Neural progenitor cell (in vitro differentiated cells): Measurements from ENCODE around the gene OR8B8. TPM values are rescaled to one million over a fixed set of nuclear protein-coding genes. Genes with fewer than 3 reads are reported as not detected.

Source experiments
- DNase-seq: peaks from one replicate; pipeline ENCODE4 v3.0.0-alpha.2; 2016; ENCODE audit warnings: low spot score
- H2AFZ ChIP-seq: fragments of 200-600 bp; sonication (generic); replicated peaks from 2 replicates; pipeline ENCODE4 v1.6.1; 2016; ENCODE audit warnings: antibody characterized with exemption
- H3F3A ChIP-seq: fragments of 200-600 bp; sonication (generic); 2 replicates; pipeline ENCODE4 v1.6.1; 2016; ENCODE audit warnings: antibody characterized with exemption, low read depth
- H3K27ac ChIP-seq: fragments of 200-600 bp; sonication (generic); 2 replicates; pipeline ENCODE4 v1.5.1; 2016; ENCODE audit warnings: mild to moderate bottlenecking
- H3K27me3 ChIP-seq: fragments of 200-600 bp; sonication (generic); 2 replicates; pipeline ENCODE4 v1.6.1; 2016; ENCODE audit warnings: mild to moderate bottlenecking, moderate library complexity
- H3K36me3 ChIP-seq: fragments of 200-600 bp; sonication (generic); 2 replicates; pipeline ENCODE4 v1.5.1; 2016
- H3K4me1 ChIP-seq: fragments of 200-600 bp; sonication (generic); 2 replicates; pipeline ENCODE4 v1.6.1; 2016; ENCODE audit warnings: mixed run types
- H3K4me2 ChIP-seq: fragments of 200-600 bp; sonication (generic); 2 replicates; pipeline ENCODE4 v1.6.1; 2016
- H3K4me3 ChIP-seq: fragments of 200-600 bp; sonication (generic); 2 replicates; pipeline ENCODE4 v1.5.1; 2016
- H3K79me2 ChIP-seq: fragments of 200-600 bp; sonication (generic); 2 replicates; pipeline ENCODE4 v1.6.1; 2016; ENCODE audit warnings: low read depth
- H3K9ac ChIP-seq: fragments of 200-600 bp; sonication (generic); 2 replicates; pipeline ENCODE4 v1.6.1; 2016
- H3K9me3 ChIP-seq: fragments of 200-600 bp; sonication (generic); 2 replicates; pipeline ENCODE4 v1.5.1; 2016; ENCODE audit warnings: low read depth
- H4K20me1 ChIP-seq: fragments of 200-600 bp; sonication (generic); 2 replicates; pipeline ENCODE4 v1.6.1; 2016; ENCODE audit warnings: low read depth
- H3K27ac Mint-ChIP-seq: 3 replicates; pipeline ENCODE4 v1.8.0; 2021; ENCODE audit warnings: mixed read lengths
- H3K27me3 Mint-ChIP-seq: 2 replicates; pipeline ENCODE4 v1.8.0; 2022; ENCODE audit warnings: low read depth, mild to moderate bottlenecking, inconsistent platforms, moderate library complexity, mixed read lengths; ENCODE audit not compliant: insufficient read depth
- H3K36me3 Mint-ChIP-seq: 3 replicates; pipeline ENCODE4 v1.8.0; 2021; ENCODE audit warnings: mixed read lengths
- H3K4me1 Mint-ChIP-seq: 3 replicates; pipeline ENCODE4 v1.8.0; 2021; ENCODE audit warnings: mixed read lengths
- H3K4me3 Mint-ChIP-seq: 3 replicates; pipeline ENCODE4 v1.8.0; 2021; ENCODE audit warnings: mild to moderate bottlenecking, moderate library complexity, mixed read lengths
- H3K9me3 Mint-ChIP-seq: 3 replicates; pipeline ENCODE4 v1.8.0; 2020; ENCODE audit warnings: mixed read lengths
- CTCF ChIP-seq: fragments of 200-600 bp; sonication (generic); IDR thresholded peaks from 2 replicates; pipeline ENCODE4 v1.5.1; 2017; ENCODE audit warnings: antibody characterized with exemption, mild to moderate bottlenecking
- EZH2 ChIP-seq: fragments of 200-600 bp; sonication (generic); IDR thresholded peaks from 2 replicates; pipeline ENCODE4 v1.6.1; 2017; ENCODE audit warnings: antibody characterized with exemption, mild to moderate bottlenecking, moderate library complexity
- EZH2phosphoT487 ChIP-seq: fragments of 200-600 bp; sonication (generic); IDR thresholded peaks from 2 replicates; pipeline ENCODE4 v1.6.1; 2017; ENCODE audit warnings: antibody characterized with exemption
- total RNA-seq: library from RNA; depleted of rRNA; stranded (reverse); fragments of >200 nt; gene quantifications from 2 replicates; pipeline ENCODE4 v1.2.3, GENCODE V29; 2015; ENCODE audit warnings: low replicate concordance

Gene OR8B8
- total RNA-seq, 1 donor from 2014 or later = not detected

- Histone ChIP-seq H2AFZ (no peak overlapping the region), H3K4me1 (peaks cover 6% of the 10 kb centered on the region), H3K79me2 (no peaks in the 10 kb centered on the region), H3K27ac (no peak overlapping the region), H3F3A (peaks cover 11% of the 10 kb centered on the region), H3K9ac (no peak overlapping the region), H3K4me2 (no peak overlapping the region), H3K27me3 (no peaks in the 10 kb centered on the region), H3K4me3 (no peak overlapping the region), H3K36me3 (no peaks in the 10 kb centered on the region), H3K9me3 (no peaks in the 10 kb centered on the region), H4K20me1 (no peaks in the 10 kb centered on the region)
- Mint-ChIP-seq H3K27me3 (peaks cover 2% of the 10 kb centered on the region), H3K4me1 (peaks cover 26% of the 10 kb centered on the region), H3K9me3 (no peaks in the 10 kb centered on the region), H3K27ac (no peak overlapping the region), H3K36me3 (no peaks in the 10 kb centered on the region), H3K4me3 (no peak overlapping the region)
- TF ChIP-seq EZH2 (no peak), EZH2phosphoT487 (no peak), CTCF (no peak)
- no peak for DNase-seq
These were observed 37.1 kb upstream of the OR8B8 start for GRCh38 chr11:124482362-124483147.

GRCh38 chr11:124481365-124482323 is 36.1 kb upstream of the OR8B8 start:
- Histone ChIP-seq H3K9me3 (no peaks in the 10 kb centered on the region), H3K4me3 (peak overlapping the region; percentile 23), H2AFZ (peak overlapping the region; percentile 94), H3K9ac (no peak overlapping the region), H3K27ac (no peak overlapping the region), H3K27me3 (no peaks in the 10 kb centered on the region), H3K4me1 (peaks cover 6% of the 10 kb centered on the region), H3K4me2 (peak overlapping the region; percentile 65), H4K20me1 (no peaks in the 10 kb centered on the region), H3K36me3 (no peaks in the 10 kb centered on the region), H3K79me2 (no peaks in the 10 kb centered on the region), H3F3A (peaks cover 11% of the 10 kb centered on the region)
- peak overlapping the region; percentile 42 for H3K27ac Mint-ChIP-seq
- H3K4me3 Mint-ChIP-seq = peak overlapping the region; percentile 44
- TF ChIP-seq EZH2phosphoT487 (no peak), CTCF (no peak), EZH2 (no peak)
- peaks cover 26% of the 10 kb centered on the region for H3K4me1 Mint-ChIP-seq
- DNase-seq = peak; percentile 61
- H3K27me3 Mint-ChIP-seq = peaks cover 2% of the 10 kb centered on the region
- no peaks in the 10 kb centered on the region for H3K9me3 Mint-ChIP-seq
- H3K36me3 Mint-ChIP-seq = no peaks in the 10 kb centered on the region

GRCh38 chr11:124479561-124479960 is 34.1 kb upstream of the OR8B8 start:
- DNase-seq = no peak
- Histone ChIP-seq H3K9ac (no peak overlapping the region), H3F3A (peaks cover 11% of the 10 kb centered on the region), H3K4me2 (no peak overlapping the region), H3K79me2 (no peaks in the 10 kb centered on the region), H3K27ac (no peak overlapping the region), H4K20me1 (no peaks in the 10 kb centered on the region), H3K4me1 (peaks cover 6% of the 10 kb centered on the region), H2AFZ (no peak overlapping the region), H3K36me3 (no peaks in the 10 kb centered on the region), H3K4me3 (no peak overlapping the region), H3K9me3 (no peaks in the 10 kb centered on the region), H3K27me3 (no peaks in the 10 kb centered on the region)
- Mint-ChIP-seq H3K36me3 (no peaks in the 10 kb centered on the region), H3K9me3 (no peaks in the 10 kb centered on the region), H3K27ac (no peak overlapping the region), H3K27me3 (peaks cover 2% of the 10 kb centered on the region), H3K4me3 (no peak overlapping the region), H3K4me1 (peaks cover 26% of the 10 kb centered on the region)
- no peak for TF ChIP-seq EZH2
- TF ChIP-seq CTCF = no peak
- no peak for TF ChIP-seq EZH2phosphoT487
